ENCODE measurements around the gene NMRK1. TPM values are rescaled to one million over a fixed set of nuclear protein-coding genes. Genes with fewer than 3 reads are reported as not detected.

NMRK1 gene
- polyA plus RNA-seq, 1 donor from 2014 or later, result 12.9 TPM

DNA sequence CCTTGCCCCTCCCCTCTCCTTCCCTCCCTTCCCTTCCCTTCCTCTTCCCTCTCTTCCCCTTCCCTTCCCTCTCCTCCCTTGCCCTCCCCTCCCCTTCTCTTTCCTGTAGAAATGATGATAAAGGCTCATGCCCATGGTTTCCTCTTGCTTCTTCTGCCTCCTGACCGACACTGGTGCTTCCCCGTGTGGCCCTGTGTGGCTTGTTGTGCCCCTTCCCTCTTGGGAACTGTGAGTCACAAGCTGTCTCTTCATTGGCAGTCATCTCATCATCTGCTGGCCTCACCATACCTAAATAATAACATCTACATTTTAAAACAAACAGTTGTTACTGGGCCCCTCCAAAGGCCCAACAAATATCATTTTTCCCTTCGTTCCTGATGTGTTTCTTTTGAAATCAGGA is 48.2 kb downstream of the NMRK1 start:
- no peaks in the 10 kb centered on the region for H4K20me1 ChIP-seq (ENCODE audit: insufficient read depth)
- no peaks in the 10 kb centered on the region for H3K27me3 ChIP-seq (ENCODE audit: insufficient read depth, low read depth, low read length)
- no peaks in the 10 kb centered on the region for H3F3A ChIP-seq (ENCODE audit: insufficient read depth, low read length, poor library complexity, severe bottlenecking)
- no peaks in the 10 kb centered on the region for H3K9me2 ChIP-seq (ENCODE audit: insufficient read depth, low read length)
- no peaks in the 10 kb centered on the region for H3K79me2 ChIP-seq (replicated peaks; ENCODE audit: insufficient read depth, low read length)
- H3K4me3 ChIP-seq (ENCODE audit: low read length), result no peak overlapping the region
- TF ChIP-seq POLR2AphosphoS5 (IDR thresholded peaks at IDR 0.05) (no peak), SMC3 (conservative IDR thresholded peaks at IDR 0.05; ENCODE audit: poor library complexity) (no peak), TAF1 (IDR thresholded peaks at IDR 0.05; ENCODE audit: low read depth) (no peak), EZH2 (IDR thresholded peaks at IDR 0.05; ENCODE audit: borderline replicate concordance, insufficient read depth, low read length, poor library complexity, severe bottlenecking) (no peak), EP300 (conservative IDR thresholded peaks at IDR 0.05; ENCODE audit: poor library complexity, severe bottlenecking) (no peak), CTCF (IDR thresholded peaks at IDR 0.05; ENCODE audit: poor library complexity, severe bottlenecking) (no peak), RAD21 (conservative IDR thresholded peaks at IDR 0.05) (no peak), MXI1 (conservative IDR thresholded peaks at IDR 0.05; ENCODE audit: poor library complexity, severe bottlenecking) (no peak)
- TF ChIP-seq, protein P1, sequence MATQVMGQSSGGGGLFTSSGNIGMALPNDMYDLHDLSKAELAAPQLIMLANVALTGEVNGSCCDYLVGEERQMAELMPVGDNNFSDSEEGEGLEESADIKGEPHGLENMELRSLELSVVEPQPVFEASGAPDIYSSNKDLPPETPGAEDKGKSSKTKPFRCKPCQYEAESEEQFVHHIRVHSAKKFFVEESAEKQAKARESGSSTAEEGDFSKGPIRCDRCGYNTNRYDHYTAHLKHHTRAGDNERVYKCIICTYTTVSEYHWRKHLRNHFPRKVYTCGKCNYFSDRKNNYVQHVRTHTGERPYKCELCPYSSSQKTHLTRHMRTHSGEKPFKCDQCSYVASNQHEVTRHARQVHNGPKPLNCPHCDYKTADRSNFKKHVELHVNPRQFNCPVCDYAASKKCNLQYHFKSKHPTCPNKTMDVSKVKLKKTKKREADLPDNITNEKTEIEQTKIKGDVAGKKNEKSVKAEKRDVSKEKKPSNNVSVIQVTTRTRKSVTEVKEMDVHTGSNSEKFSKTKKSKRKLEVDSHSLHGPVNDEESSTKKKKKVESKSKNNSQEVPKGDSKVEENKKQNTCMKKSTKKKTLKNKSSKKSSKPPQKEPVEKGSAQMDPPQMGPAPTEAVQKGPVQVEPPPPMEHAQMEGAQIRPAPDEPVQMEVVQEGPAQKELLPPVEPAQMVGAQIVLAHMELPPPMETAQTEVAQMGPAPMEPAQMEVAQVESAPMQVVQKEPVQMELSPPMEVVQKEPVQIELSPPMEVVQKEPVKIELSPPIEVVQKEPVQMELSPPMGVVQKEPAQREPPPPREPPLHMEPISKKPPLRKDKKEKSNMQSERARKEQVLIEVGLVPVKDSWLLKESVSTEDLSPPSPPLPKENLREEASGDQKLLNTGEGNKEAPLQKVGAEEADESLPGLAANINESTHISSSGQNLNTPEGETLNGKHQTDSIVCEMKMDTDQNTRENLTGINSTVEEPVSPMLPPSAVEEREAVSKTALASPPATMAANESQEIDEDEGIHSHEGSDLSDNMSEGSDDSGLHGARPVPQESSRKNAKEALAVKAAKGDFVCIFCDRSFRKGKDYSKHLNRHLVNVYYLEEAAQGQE (IDR thresholded peaks at IDR 0.05; ENCODE audit: borderline replicate concordance), result no peak
- H3K36me3 ChIP-seq (ENCODE audit: insufficient read depth, low read length), result no peaks in the 10 kb centered on the region
- no peak overlapping the region for H3K4me2 ChIP-seq (ENCODE audit: low read length)
- H3K9me3 ChIP-seq (ENCODE audit: low read length), result no peaks in the 10 kb centered on the region
- no peak overlapping the region for H3K27ac ChIP-seq (ENCODE audit: low read length)
- no peak overlapping the region for H3K9ac ChIP-seq (ENCODE audit: low read length)
- no peak overlapping the region for H2AFZ ChIP-seq (ENCODE audit: low read depth, low read length)

DNA sequence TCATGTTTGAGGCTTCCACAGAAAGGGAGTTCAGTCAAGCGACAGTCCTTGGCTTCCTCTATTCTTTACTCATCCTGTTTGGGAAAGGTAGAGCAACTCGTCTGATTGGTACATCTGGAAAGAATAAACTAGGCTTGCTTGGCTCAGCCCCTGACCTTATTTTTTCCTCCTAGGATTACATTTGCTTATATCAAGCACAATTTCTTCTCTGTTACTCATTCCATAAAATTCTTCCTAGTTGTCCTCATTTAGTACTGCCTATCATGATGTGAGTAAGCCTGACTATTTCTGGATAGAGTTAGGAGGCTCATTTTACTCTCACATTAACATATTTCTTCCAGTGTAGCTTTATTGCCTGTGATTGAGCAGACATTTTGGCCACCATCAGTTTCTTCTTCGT is 48.9 kb downstream of the NMRK1 start:
- H3K4me2 ChIP-seq (ENCODE audit: low read length), result no peak overlapping the region
- H3K36me3 ChIP-seq (ENCODE audit: insufficient read depth, low read length), result no peaks in the 10 kb centered on the region
- H3K4me3 ChIP-seq (ENCODE audit: low read length), result no peak overlapping the region
- no peaks in the 10 kb centered on the region for H3F3A ChIP-seq (ENCODE audit: insufficient read depth, low read length, poor library complexity, severe bottlenecking)
- no peak overlapping the region for H3K9ac ChIP-seq (ENCODE audit: low read length)
- TF ChIP-seq CTCF (IDR thresholded peaks at IDR 0.05; ENCODE audit: poor library complexity, severe bottlenecking), result no peak
- TF ChIP-seq, protein P1 (IDR thresholded peaks at IDR 0.05; ENCODE audit: borderline replicate concordance), result no peak
- no peak for TF ChIP-seq SMC3 (conservative IDR thresholded peaks at IDR 0.05; ENCODE audit: poor library complexity)
- TF ChIP-seq EP300 (conservative IDR thresholded peaks at IDR 0.05; ENCODE audit: poor library complexity, severe bottlenecking), result no peak
- no peak for TF ChIP-seq RAD21 (conservative IDR thresholded peaks at IDR 0.05)
- no peaks in the 10 kb centered on the region for H3K9me2 ChIP-seq (ENCODE audit: insufficient read depth, low read length)
- no peak overlapping the region for H2AFZ ChIP-seq (ENCODE audit: low read depth, low read length)
- no peaks in the 10 kb centered on the region for H4K20me1 ChIP-seq (ENCODE audit: insufficient read depth)
- no peaks in the 10 kb centered on the region for H3K79me2 ChIP-seq (replicated peaks; ENCODE audit: insufficient read depth, low read length)
- H3K27me3 ChIP-seq (ENCODE audit: insufficient read depth, low read depth, low read length), result no peaks in the 10 kb centered on the region
- H3K27ac ChIP-seq (ENCODE audit: low read length), result no peak overlapping the region
- H3K9me3 ChIP-seq (ENCODE audit: low read length), result no peaks in the 10 kb centered on the region
